PC-3 (cell line): ENCODE results near the gene SAMD13. TPM values are rescaled to one million over a fixed set of nuclear protein-coding genes. Genes with fewer than 3 reads are reported as not detected.

Experiments
- ATAC-seq: fragments of 200-7000 bp; cut with Tn5 transposase; 2 replicates; pipeline ENCODE4 v1.9.1; 2020; ENCODE audit warnings: mild to moderate bottlenecking, moderate library complexity
- BruUV-seq: library from RNA; stranded (reverse); fragments of 400-500 nt; replicated peaks from 2 replicates; lab custom pipeline; 2021; lab: Mats Ljungman, UMichigan
- CTCF ChIA-PET: fragments of 300-600 bp; sonication (Branson Sonifier 250); formaldehyde crosslinking; loops from one replicate; lab custom pipeline; 2022; ENCODE audit warnings: antibody characterized with exemption; lab: Charles Lee
- POLR2A ChIA-PET: fragments of 300-600 bp; sonication (Branson Sonifier 250); formaldehyde crosslinking; loops from one replicate; lab custom pipeline; 2022; ENCODE audit warnings: antibody characterized with exemption; ENCODE audit not compliant: unreplicated experiment; lab: Charles Lee
- DNase-seq: peaks from one replicate; pipeline ENCODE4 v3.0.0-alpha.2; 2015
- H2AFZ ChIP-seq: fragments of 300-600 bp; sonication (generic); 2 replicates; pipeline ENCODE4 v1.6.0; 2016; ENCODE audit warnings: antibody characterized with exemption, low read length
- H3F3A ChIP-seq: fragments of 300-600 bp; sonication (generic); one replicate; pipeline ENCODE4 v1.6.0; 2017; ENCODE audit warnings: antibody characterized with exemption, low read length, control low read depth, mild to moderate bottlenecking; ENCODE audit not compliant: unreplicated experiment
- H3K27ac ChIP-seq: fragments of 300-600 bp; sonication (generic); 2 replicates; pipeline ENCODE4 v1.5.1; 2016; ENCODE audit warnings: mild to moderate bottlenecking, low read length
- H3K27me3 ChIP-seq: fragments of 300-600 bp; sonication (generic); 2 replicates; pipeline ENCODE4 v1.6.1; 2016; ENCODE audit warnings: low read length, mixed read lengths
- H3K36me3 ChIP-seq: fragments of 300-600 bp; sonication (generic); 2 replicates; pipeline ENCODE4 v1.6.1; 2016; ENCODE audit warnings: low read depth, mixed run types, low read length, mixed read lengths
- H3K4me1 ChIP-seq: fragments of 300-600 bp; sonication (generic); 2 replicates; pipeline ENCODE4 v1.5.1; 2016; ENCODE audit warnings: low read length; ENCODE audit not compliant: insufficient read depth
- H3K4me2 ChIP-seq: fragments of 300-600 bp; sonication (generic); 2 replicates; pipeline ENCODE4 v1.6.0; 2016; ENCODE audit warnings: low read length
- H3K4me3 ChIP-seq: fragments of 300-600 bp; sonication (generic); 2 replicates; pipeline ENCODE4 v1.5.1; 2016; ENCODE audit warnings: mild to moderate bottlenecking, low read length, mixed read lengths
- H3K79me2 ChIP-seq: fragments of 300-600 bp; sonication (generic); 2 replicates; pipeline ENCODE4 v1.6.1; 2017; ENCODE audit warnings: low read length, mixed read lengths
- H3K9ac ChIP-seq: fragments of 300-600 bp; sonication (generic); 2 replicates; pipeline ENCODE4 v1.6.0; 2016; ENCODE audit warnings: mild to moderate bottlenecking, low read length
- H3K9me2 ChIP-seq: fragments of 300-600 bp; sonication (generic); replicated peaks from 2 replicates; pipeline ENCODE4 v1.6.1; 2016; ENCODE audit warnings: mixed run types, low read length, mixed read lengths
- H3K9me3 ChIP-seq: fragments of 300-600 bp; sonication (generic); 2 replicates; pipeline ENCODE4 v1.6.1; 2016; ENCODE audit warnings: low read length, mixed read lengths
- H4K20me1 ChIP-seq: fragments of 300-600 bp; sonication (generic); 2 replicates; pipeline ENCODE4 v1.6.1; 2016; ENCODE audit warnings: low read length, mixed read lengths
- CTCF ChIP-seq: fragments of 300-600 bp; sonication (generic); conservative IDR thresholded peaks from 2 replicates; pipeline ENCODE4 v1.5.1; 2017; ENCODE audit warnings: antibody characterized with exemption, low read depth, mild to moderate bottlenecking, low read length
- EZH2 ChIP-seq: fragments of 300-600 bp; sonication (generic); IDR thresholded peaks from one replicate; pipeline ENCODE4 v1.6.1; 2017; ENCODE audit warnings: antibody characterized with exemption, mild to moderate bottlenecking, low read length; ENCODE audit not compliant: unreplicated experiment
- EZH2phosphoT487 ChIP-seq: fragments of 300-600 bp; sonication (generic); IDR thresholded peaks from 2 replicates; pipeline ENCODE4 v1.6.1; 2018; ENCODE audit warnings: mild to moderate bottlenecking, antibody characterized with exemption, low read length, borderline replicate concordance
- intact Hi-C: fragments of 100-400 bp; cut with micrococcal nuclease; formaldehyde crosslinking; loops from 2 replicates; pipeline ENCODE4 v1.9.0; 2023
- total RNA-seq: library from RNA; depleted of rRNA; stranded (reverse); fragments of >200 nt; gene quantifications from 2 replicates; pipeline ENCODE4 v1.2.3, GENCODE V29; 2014

SAMD13 gene
- total RNA-seq, 1 experiment from 2014 or later = 1.1 TPM

- peak overlapping the region; percentile 61 for H3K4me2 ChIP-seq
Observed at GRCh38 chr1:84272401-84272800, 29.1 kb upstream of the SAMD13 start.

GRCh38 chr1:84277343-84278059 is 24.0 kb upstream of the SAMD13 start:
- CTCF ChIA-PET = no interaction called here
- Histone ChIP-seq H3K79me2 (no peaks in the 10 kb centered on the region), H2AFZ (no peak overlapping the region), H3K4me2 (no peak overlapping the region), H3K27ac (no peak overlapping the region), H3F3A (no peaks in the 10 kb centered on the region), H3K9me2 (no peaks in the 10 kb centered on the region), H4K20me1 (no peaks in the 10 kb centered on the region), H3K9me3 (no peaks in the 10 kb centered on the region), H3K27me3 (no peaks in the 10 kb centered on the region), H3K9ac (no peak overlapping the region), H3K4me3 (no peak overlapping the region), H3K4me1 (peaks cover 6% of the 10 kb centered on the region; the same call in 1 of the 2 replicates), H3K36me3 (no peaks in the 10 kb centered on the region)
- TF ChIP-seq EZH2 (no peak), CTCF (no peak), EZH2phosphoT487 (no peak)
- POLR2A ChIA-PET = no interaction called here
- DNase-seq (no peak), ATAC-seq (no peak)
- intact Hi-C loops = no loop called here
- BruUV-seq = no TSS peak

More at GRCh38 chr1:84272401-84272800, 29.1 kb upstream of the SAMD13 start:
- Histone ChIP-seq H3K9me2 (no peaks in the 10 kb centered on the region), H3K27ac (peak overlapping the region; percentile 79), H3K4me1 (peaks cover 23% of the 10 kb centered on the region), H3K4me3 (no peak overlapping the region), H3K36me3 (no peaks in the 10 kb centered on the region), H3K79me2 (no peaks in the 10 kb centered on the region), H4K20me1 (no peaks in the 10 kb centered on the region), H3K9ac (peak overlapping the region; percentile 41), H3K9me3 (no peaks in the 10 kb centered on the region), H3F3A (no peaks in the 10 kb centered on the region), H3K27me3 (no peaks in the 10 kb centered on the region), H2AFZ (peak overlapping the region; percentile 78)
- no peak for TF ChIP-seq EZH2
- no peak for TF ChIP-seq EZH2phosphoT487
- no peak for TF ChIP-seq CTCF
- intact Hi-C loops = loop anchor here (1.0 to 5.0 kb wide), 3 partner anchors 18 to 160 kb away; no protein-coding TSS in a partner anchor
- DNase-seq (peak; percentile 74), ATAC-seq (peak; percentile 93)
- ChIA-PET CTCF (no interaction called here), POLR2A (no interaction called here)
- no TSS peak for BruUV-seq

GRCh38 chr1:84278905-84279304 is 22.6 kb upstream of the SAMD13 start:
- H3K79me2 ChIP-seq = no peaks in the 10 kb centered on the region
- H3K4me3 ChIP-seq = no peak overlapping the region
- intact Hi-C loops = no loop called here
- H3K27me3 ChIP-seq = no peaks in the 10 kb centered on the region
- ATAC-seq (no peak), DNase-seq (no peak)
- no peak overlapping the region for H3K4me2 ChIP-seq
- ChIA-PET CTCF (no interaction called here), POLR2A (no interaction called here)
- H2AFZ ChIP-seq = no peak overlapping the region
- TF ChIP-seq EZH2phosphoT487 = no peak
- no peak for TF ChIP-seq CTCF
- TF ChIP-seq EZH2 = no peak
- no peaks in the 10 kb centered on the region for H3K9me3 ChIP-seq
- H3K36me3 ChIP-seq = no peaks in the 10 kb centered on the region
- H3K27ac ChIP-seq = no peak overlapping the region
- BruUV-seq = no TSS peak
- no peaks in the 10 kb centered on the region for H3K4me1 ChIP-seq
- no peaks in the 10 kb centered on the region for H3K9me2 ChIP-seq
- H3F3A ChIP-seq = no peaks in the 10 kb centered on the region
- H4K20me1 ChIP-seq = no peaks in the 10 kb centered on the region
- no peak overlapping the region for H3K9ac ChIP-seq
